ENCODE data around the gene FYN. TPM values are rescaled to one million over a fixed set of nuclear protein-coding genes. Genes with fewer than 3 reads are reported as not detected.

Gene FYN
- total and polyA plus RNA-seq, 2 experiments from 2014 or later, result 95.7 to 104 TPM

DNA sequence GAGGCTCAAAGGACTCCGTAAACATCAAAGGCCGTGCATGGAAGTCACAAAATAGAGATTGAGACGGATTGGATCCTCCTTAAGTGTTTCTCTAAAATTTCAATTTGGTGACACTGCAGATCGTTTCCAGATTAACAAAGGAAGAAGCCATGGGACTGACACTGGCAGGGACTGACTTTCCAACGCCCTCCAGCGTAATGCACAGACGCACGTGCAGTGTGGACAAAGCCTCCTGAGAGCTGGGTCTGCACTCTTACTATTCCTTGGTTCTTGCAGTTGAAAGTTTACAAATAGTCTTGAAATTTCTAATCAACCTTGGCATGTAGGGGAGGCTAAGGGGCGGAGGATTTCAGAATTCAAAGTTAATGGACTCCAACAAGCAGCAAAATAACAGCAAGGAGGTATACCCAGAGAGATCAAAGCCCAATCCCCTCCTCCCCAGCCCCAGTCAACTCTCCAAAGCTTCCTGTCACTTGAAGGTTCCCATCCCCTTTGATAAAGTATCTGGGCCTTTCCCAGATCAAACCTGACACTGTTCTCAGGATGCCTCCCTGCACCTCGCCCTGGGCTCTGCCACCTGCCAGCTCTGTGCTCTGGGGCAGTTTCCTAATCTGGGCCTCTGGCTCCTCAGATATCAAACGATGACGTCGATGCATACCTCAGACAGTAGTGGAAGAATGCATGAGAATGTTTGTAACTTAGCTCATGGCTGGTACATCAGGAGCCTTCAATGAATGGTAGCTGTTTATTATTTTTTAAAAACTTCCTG lies 161.1 kb downstream of the FYN start:
- Histone ChIP-seq H3K4me1 (ENCODE audit: low read depth) (no peaks in the 10 kb centered on the region), H3K36me3 (no peaks in the 10 kb centered on the region), H3K27ac (no peak overlapping the region), H3K9me3 (ENCODE audit: low read depth) (no peaks in the 10 kb centered on the region), H3K27me3 (no peaks in the 10 kb centered on the region), H3K4me3 (no peak overlapping the region)
- DNase-seq (ENCODE audit: low read depth in 1 of 2, low spot score in 1 of 2), result peak; percentile 47 to 72
- TF ChIP-seq CTCF (IDR thresholded peaks at IDR 0.05; ENCODE audit: low read depth, low read length), result no peak

GRCh38 chr6:111711476-111711875 lies 161.8 kb downstream of the FYN start:
- Histone ChIP-seq H3K4me3 (no peak overlapping the region), H3K27me3 (no peaks in the 10 kb centered on the region), H3K27ac (no peak overlapping the region), H3K9me3 (ENCODE audit: low read depth) (no peaks in the 10 kb centered on the region), H3K4me1 (ENCODE audit: low read depth) (no peaks in the 10 kb centered on the region), H3K36me3 (no peaks in the 10 kb centered on the region)
- no peak for TF ChIP-seq CTCF (IDR thresholded peaks at IDR 0.05; ENCODE audit: low read depth, low read length)
- no peak for DNase-seq (ENCODE audit: low read depth in 1 of 2, low spot score in 1 of 2)

DNA sequence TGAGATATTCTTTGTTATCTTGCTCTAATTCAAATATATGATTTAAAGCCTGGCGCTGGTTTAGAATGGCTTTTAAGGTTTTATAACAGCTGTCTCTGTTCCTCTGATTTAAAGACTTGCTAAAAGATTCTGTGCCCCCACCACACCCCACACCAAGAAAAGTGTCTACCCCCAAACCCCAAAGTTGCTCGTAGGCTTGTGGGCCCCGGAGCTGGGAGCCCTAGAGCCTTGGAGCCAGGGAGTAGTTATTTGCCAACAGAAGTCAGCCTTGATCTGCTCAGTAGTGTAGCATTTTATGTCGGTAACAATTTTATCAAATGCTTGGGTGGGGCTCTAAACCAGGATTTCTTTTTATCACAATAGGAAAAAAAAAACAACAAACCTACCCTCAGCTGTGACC lies 162.3 kb downstream of the FYN start:
- Histone ChIP-seq H3K4me3 (no peak overlapping the region), H3K27ac (no peak overlapping the region), H3K36me3 (no peaks in the 10 kb centered on the region), H3K9me3 (ENCODE audit: low read depth) (no peaks in the 10 kb centered on the region), H3K4me1 (ENCODE audit: low read depth) (no peaks in the 10 kb centered on the region), H3K27me3 (no peaks in the 10 kb centered on the region)
- no peak for TF ChIP-seq CTCF (IDR thresholded peaks at IDR 0.05; ENCODE audit: low read depth, low read length)
- DNase-seq (ENCODE audit: low read depth in 1 of 2, low spot score in 1 of 2), result no peak

- Histone ChIP-seq H3K9me3 (ENCODE audit: low read depth) (no peaks in the 10 kb centered on the region), H3K27me3 (no peaks in the 10 kb centered on the region), H3K4me1 (ENCODE audit: low read depth) (no peaks in the 10 kb centered on the region), H3K27ac (no peak overlapping the region), H3K4me3 (no peak overlapping the region), H3K36me3 (no peaks in the 10 kb centered on the region)
- no peak for TF ChIP-seq CTCF (IDR thresholded peaks at IDR 0.05; ENCODE audit: low read depth, low read length)
- no peak for DNase-seq (ENCODE audit: low read depth in 1 of 2, low spot score in 1 of 2)
Observed at GRCh38 chr6:111710439-111710838, 162.8 kb downstream of the FYN start.

GRCh38 chr6:111709615-111710398 lies 163.4 kb downstream of the FYN start:
- H3K36me3 ChIP-seq, result no peaks in the 10 kb centered on the region
- peak; percentile 57 for TF ChIP-seq CTCF (IDR thresholded peaks at IDR 0.05; ENCODE audit: low read depth, low read length)
- H3K4me3 ChIP-seq, result no peak overlapping the region
- no peaks in the 10 kb centered on the region for H3K9me3 ChIP-seq (ENCODE audit: low read depth)
- H3K4me1 ChIP-seq (ENCODE audit: low read depth), result no peaks in the 10 kb centered on the region
- DNase-seq (ENCODE audit: low read depth in 1 of 2, low spot score in 1 of 2), result peak; percentile 73 to 85
- H3K27ac ChIP-seq, result no peak overlapping the region
- no peaks in the 10 kb centered on the region for H3K27me3 ChIP-seq

Measured in cardiac muscle cell (in vitro differentiated cells and primary cell).